PFSK-1 (cell line): Measurements from ENCODE around the gene TMEM38B.

Experiments used
- POLR2AphosphoS5 ChIP-seq: IDR thresholded peaks from 2 replicates; pipeline ENCODE4 v1.6.1; 2012; ENCODE audit warnings: low read depth, mild to moderate bottlenecking, control low read depth, low read length, moderate library complexity
- TF ChIP-seq, protein P1 (sequence below), 2 experiments: IDR thresholded peaks; 2 replicates each; pipeline versions ENCODE4 v1.6.1 to v1.8.0; 2011 to 2012; ENCODE audit warnings: low read depth in 2 of 2, low read length in 2 of 2, control low read depth in 1 of 2, inconsistent platforms in 1 of 2, mild to moderate bottlenecking in 1 of 2, moderate library complexity in 1 of 2; ENCODE audit not compliant: insufficient read depth in 1 of 2

DNA sequence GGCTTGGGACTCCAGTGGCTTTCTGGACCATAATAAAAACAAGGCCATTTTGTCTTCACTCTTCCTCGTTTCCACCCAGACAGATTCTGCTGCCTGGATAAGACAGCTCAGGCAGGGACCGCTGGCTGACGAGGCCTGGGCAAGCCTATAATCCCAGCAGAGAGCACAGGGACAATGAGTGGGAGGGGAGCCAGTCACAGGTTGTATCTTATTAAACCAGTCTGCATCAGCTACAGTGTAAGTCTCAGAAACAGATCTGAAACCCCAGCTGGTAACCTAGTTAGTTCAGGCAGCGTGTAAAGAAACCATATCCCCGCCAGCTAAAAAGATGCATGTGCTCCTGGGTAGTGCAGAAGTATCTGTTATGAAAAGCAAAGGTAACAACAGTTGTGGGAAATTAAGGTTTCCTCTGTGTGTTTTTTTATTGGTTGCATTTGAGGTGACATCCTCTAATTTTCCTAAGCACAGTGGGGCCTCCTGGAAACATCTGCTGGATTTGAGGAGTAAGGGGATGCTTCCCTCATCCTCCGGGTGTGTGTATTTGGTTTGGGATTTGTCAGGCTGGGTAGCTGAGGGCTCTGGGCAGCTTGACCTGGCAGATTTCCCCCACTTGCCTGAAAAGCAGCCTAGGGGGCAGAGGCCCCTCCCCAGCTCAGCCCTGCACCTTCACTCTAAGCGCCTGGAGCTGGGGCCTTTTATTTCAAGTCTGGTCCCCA is 47.3 kb upstream of the TMEM38B start:
- TF ChIP-seq, protein P1, sequence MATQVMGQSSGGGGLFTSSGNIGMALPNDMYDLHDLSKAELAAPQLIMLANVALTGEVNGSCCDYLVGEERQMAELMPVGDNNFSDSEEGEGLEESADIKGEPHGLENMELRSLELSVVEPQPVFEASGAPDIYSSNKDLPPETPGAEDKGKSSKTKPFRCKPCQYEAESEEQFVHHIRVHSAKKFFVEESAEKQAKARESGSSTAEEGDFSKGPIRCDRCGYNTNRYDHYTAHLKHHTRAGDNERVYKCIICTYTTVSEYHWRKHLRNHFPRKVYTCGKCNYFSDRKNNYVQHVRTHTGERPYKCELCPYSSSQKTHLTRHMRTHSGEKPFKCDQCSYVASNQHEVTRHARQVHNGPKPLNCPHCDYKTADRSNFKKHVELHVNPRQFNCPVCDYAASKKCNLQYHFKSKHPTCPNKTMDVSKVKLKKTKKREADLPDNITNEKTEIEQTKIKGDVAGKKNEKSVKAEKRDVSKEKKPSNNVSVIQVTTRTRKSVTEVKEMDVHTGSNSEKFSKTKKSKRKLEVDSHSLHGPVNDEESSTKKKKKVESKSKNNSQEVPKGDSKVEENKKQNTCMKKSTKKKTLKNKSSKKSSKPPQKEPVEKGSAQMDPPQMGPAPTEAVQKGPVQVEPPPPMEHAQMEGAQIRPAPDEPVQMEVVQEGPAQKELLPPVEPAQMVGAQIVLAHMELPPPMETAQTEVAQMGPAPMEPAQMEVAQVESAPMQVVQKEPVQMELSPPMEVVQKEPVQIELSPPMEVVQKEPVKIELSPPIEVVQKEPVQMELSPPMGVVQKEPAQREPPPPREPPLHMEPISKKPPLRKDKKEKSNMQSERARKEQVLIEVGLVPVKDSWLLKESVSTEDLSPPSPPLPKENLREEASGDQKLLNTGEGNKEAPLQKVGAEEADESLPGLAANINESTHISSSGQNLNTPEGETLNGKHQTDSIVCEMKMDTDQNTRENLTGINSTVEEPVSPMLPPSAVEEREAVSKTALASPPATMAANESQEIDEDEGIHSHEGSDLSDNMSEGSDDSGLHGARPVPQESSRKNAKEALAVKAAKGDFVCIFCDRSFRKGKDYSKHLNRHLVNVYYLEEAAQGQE (IDR thresholded peaks at IDR 0.05; ENCODE audit: insufficient read depth in 1 of 2, low read depth in 2 of 2, low read length in 2 of 2), result no peak
- TF ChIP-seq POLR2AphosphoS5, result no peak
